D341Med (cell line): ENCODE data around the gene KCNJ10.
"Not testable (repeated sequence)": the region's sequence is repeated elsewhere in the genome, so short reads cannot be mapped to it uniquely, and the experiment has no call there.

Experiments used
- DNase-seq: peaks from one replicate; pipeline ENCODE4 v3.0.0; 2012; ENCODE audit warnings: low spot score

Gene KCNJ10

GRCh38 chr1:160069460-160070231, at the start of gene KCNJ10:
Gene KCNJ10 (minus strand): TSS chr1:160070160. CDS start chr1:160042532, 27,628 bp downstream.
- DNase-seq, result no peak

GRCh38 chr1:160118928-160119327, 49.0 kb upstream of the KCNJ10 start:
- DNase-seq, result no peak

GRCh38 chr1:160117709-160118183, 47.8 kb upstream of the KCNJ10 start:
- no peak for DNase-seq

- DNase-seq, result no peak
Observed at GRCh38 chr1:160117300-160117699, 47.3 kb upstream of the KCNJ10 start.

GRCh38 chr1:160116283-160117147, 46.6 kb upstream of the KCNJ10 start:
- DNase-seq, result no peak

GRCh38 chr1:160115545-160116282, 45.8 kb upstream of the KCNJ10 start, which contains the start of gene ATP1A2:
Gene ATP1A2 (plus strand): TSS chr1:160115759. CDS start chr1:160115862, 103 bp downstream.
- DNase-seq, result no peak

- no peak for DNase-seq
Observed at GRCh38 chr1:160114085-160114484, 44.1 kb upstream of the KCNJ10 start.

GRCh38 chr1:160113407-160113806, 43.4 kb upstream of the KCNJ10 start:
- no peak for DNase-seq

GRCh38 chr1:160112357-160112756, 42.4 kb upstream of the KCNJ10 start:
- no peak for DNase-seq

GRCh38 chr1:160111462-160111861, 41.5 kb upstream of the KCNJ10 start:
- not testable (repeated sequence) for DNase-seq

GRCh38 chr1:160109686-160110085, 39.7 kb upstream of the KCNJ10 start:
- DNase-seq, result no peak

GRCh38 chr1:160108888-160109662, 39.1 kb upstream of the KCNJ10 start:
- DNase-seq, result no peak

- DNase-seq, result no peak
Observed at GRCh38 chr1:160107512-160107911, 37.6 kb upstream of the KCNJ10 start.

- no peak for DNase-seq
Observed at GRCh38 chr1:160105155-160105554, 35.2 kb upstream of the KCNJ10 start.

- no peak for DNase-seq
Observed at GRCh38 chr1:160104486-160104885, 34.5 kb upstream of the KCNJ10 start.

- no peak for DNase-seq
Observed at GRCh38 chr1:160103658-160104408, 33.9 kb upstream of the KCNJ10 start.

- no peak for DNase-seq
Observed at GRCh38 chr1:160101717-160102522, 32.0 kb upstream of the KCNJ10 start.

- DNase-seq, result peak; percentile 91
Observed at GRCh38 chr1:160101037-160101716, 31.2 kb upstream of the KCNJ10 start.

- no peak for DNase-seq
Observed at GRCh38 chr1:160099716-160100375, 29.9 kb upstream of the KCNJ10 start.
